ENCODE measurements around the gene MED15.
"Not testable (repeated sequence)": the region's sequence is repeated elsewhere in the genome, so short reads cannot be mapped to it uniquely, and the experiment has no call there.

Gene MED15

GRCh38 chr22:20587206-20587958 is 80.0 kb downstream of the MED15 start:
- no peak for DNase-seq

- no peak for DNase-seq
Measured at GRCh38 chr22:20588092-20588842, 80.9 kb downstream of the MED15 start.

GRCh38 chr22:20588843-20589581 is 81.6 kb downstream of the MED15 start:
- DNase-seq = no peak

- DNase-seq = no peak
Measured at GRCh38 chr22:20589614-20590476, 82.4 kb downstream of the MED15 start.

GRCh38 chr22:20590477-20591294 is 83.3 kb downstream of the MED15 start:
- DNase-seq = no peak

- no peak for DNase-seq
Measured at GRCh38 chr22:20591295-20591645, 83.9 kb downstream of the MED15 start.

- DNase-seq = no peak
Measured at GRCh38 chr22:20591660-20592310, 84.4 kb downstream of the MED15 start.

GRCh38 chr22:20594038-20594437 is 86.6 kb downstream of the MED15 start:
- DNase-seq = not testable (repeated sequence)

- DNase-seq = not testable (repeated sequence)
Measured at GRCh38 chr22:20594486-20594885, 87.1 kb downstream of the MED15 start.

GRCh38 chr22:20595461-20595860 is 88.1 kb downstream of the MED15 start:
- DNase-seq = no peak

GRCh38 chr22:20599117-20599516 is 91.7 kb downstream of the MED15 start:
- DNase-seq = no peak

GRCh38 chr22:20600137-20600673 is 92.8 kb downstream of the MED15 start:
- no peak for DNase-seq

GRCh38 chr22:20601308-20601707 is 93.9 kb downstream of the MED15 start:
- no peak for DNase-seq

- no peak for DNase-seq
Measured at GRCh38 chr22:20602609-20603164, 95.3 kb downstream of the MED15 start.

- no peak for DNase-seq
Measured at GRCh38 chr22:20604092-20604747, 96.8 kb downstream of the MED15 start.

- DNase-seq = no peak
Measured at GRCh38 chr22:20604776-20605221, 97.4 kb downstream of the MED15 start.

GRCh38 chr22:20605328-20605727 is 97.9 kb downstream of the MED15 start:
- DNase-seq = no peak

GRCh38 chr22:20606041-20606783 is 98.8 kb downstream of the MED15 start:
- peak in 1 of 2 experiments; percentile 17 for DNase-seq

GRCh38 chr22:20606784-20607128 is 99.3 kb downstream of the MED15 start:
- DNase-seq = no peak
